OCI-LY7 (cell line): ENCODE measurements around the gene TPD52L1.

Experiments used
- EZH2phosphoT487 ChIP-seq: fragments of 200-600 bp; sonication (generic); IDR thresholded peaks from 2 replicates; pipeline ENCODE4 v1.6.1; 2018; ENCODE audit warnings: low read depth, borderline replicate concordance, mild to moderate bottlenecking, mixed run types, antibody characterized with exemption, low read length, moderate library complexity, mixed read lengths
- TF ChIP-seq, protein P1 (sequence below): fragments of 200-600 bp; sonication (generic); conservative IDR thresholded peaks from 2 replicates; pipeline ENCODE4 v1.5.1; 2014; ENCODE audit warnings: mild to moderate bottlenecking, antibody characterized with exemption, low read length, moderate library complexity, mixed read lengths

DNA sequence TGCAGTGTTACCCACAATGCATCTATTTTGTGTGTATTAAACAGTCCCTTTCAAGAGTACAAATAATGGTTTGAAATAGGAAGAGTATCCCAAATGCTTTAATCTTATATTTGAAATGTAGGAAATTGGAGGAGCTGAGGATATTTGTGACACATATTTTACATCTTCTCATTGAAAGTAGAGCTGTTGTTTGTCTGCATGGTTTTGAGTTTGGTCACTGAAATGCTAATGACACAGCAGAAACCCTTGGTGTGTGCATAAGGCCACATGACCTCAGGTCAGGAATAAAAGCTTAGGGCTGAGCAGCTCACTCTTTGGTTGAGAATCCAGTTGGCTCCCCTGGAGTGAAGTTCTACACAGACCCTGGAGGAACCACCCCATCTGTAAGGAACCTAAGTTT lies 49.8 kb downstream of the TPD52L1 start:
- TF ChIP-seq, protein P1, sequence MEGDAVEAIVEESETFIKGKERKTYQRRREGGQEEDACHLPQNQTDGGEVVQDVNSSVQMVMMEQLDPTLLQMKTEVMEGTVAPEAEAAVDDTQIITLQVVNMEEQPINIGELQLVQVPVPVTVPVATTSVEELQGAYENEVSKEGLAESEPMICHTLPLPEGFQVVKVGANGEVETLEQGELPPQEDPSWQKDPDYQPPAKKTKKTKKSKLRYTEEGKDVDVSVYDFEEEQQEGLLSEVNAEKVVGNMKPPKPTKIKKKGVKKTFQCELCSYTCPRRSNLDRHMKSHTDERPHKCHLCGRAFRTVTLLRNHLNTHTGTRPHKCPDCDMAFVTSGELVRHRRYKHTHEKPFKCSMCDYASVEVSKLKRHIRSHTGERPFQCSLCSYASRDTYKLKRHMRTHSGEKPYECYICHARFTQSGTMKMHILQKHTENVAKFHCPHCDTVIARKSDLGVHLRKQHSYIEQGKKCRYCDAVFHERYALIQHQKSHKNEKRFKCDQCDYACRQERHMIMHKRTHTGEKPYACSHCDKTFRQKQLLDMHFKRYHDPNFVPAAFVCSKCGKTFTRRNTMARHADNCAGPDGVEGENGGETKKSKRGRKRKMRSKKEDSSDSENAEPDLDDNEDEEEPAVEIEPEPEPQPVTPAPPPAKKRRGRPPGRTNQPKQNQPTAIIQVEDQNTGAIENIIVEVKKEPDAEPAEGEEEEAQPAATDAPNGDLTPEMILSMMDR, result no peak
- no peak for TF ChIP-seq EZH2phosphoT487
